Skeletal muscle tissue (tissue), 4 donors: ENCODE data around the gene CTXND2. TPM values are rescaled to one million over a fixed set of nuclear protein-coding genes. Genes with fewer than 3 reads are reported as not detected.

Source experiments
- H3K27ac ChIP-seq: one replicate; pipeline ENCODE4 v1.7.0; 2013; ENCODE audit warnings: mild to moderate bottlenecking, low read depth, low read length, inconsistent platforms
- H3K27me3 ChIP-seq, 3 donors: one replicate each; pipeline ENCODE4 v1.7.0; 2013; ENCODE audit warnings: low read length in 3 of 3; ENCODE audit not compliant: control insufficient read depth in 3 of 3, insufficient read depth in 3 of 3
- H3K36me3 ChIP-seq, 3 donors: one replicate each; pipeline ENCODE4 v1.7.0; 2013; ENCODE audit warnings: low read length in 3 of 3; ENCODE audit not compliant: control insufficient read depth in 3 of 3, insufficient read depth in 3 of 3
- H3K4me1 ChIP-seq, 3 donors: one replicate each; pipeline ENCODE4 v1.7.0; 2013; ENCODE audit warnings: low read length in 3 of 3, mild to moderate bottlenecking in 3 of 3; ENCODE audit not compliant: control insufficient read depth in 3 of 3, insufficient read depth in 3 of 3
- H3K4me3 ChIP-seq, 3 donors: one replicate each; pipeline ENCODE4 v1.7.0; 2013; ENCODE audit warnings: low read length in 3 of 3
- H3K9ac ChIP-seq, 3 donors: one replicate each; pipeline ENCODE4 v1.7.0; 2013; ENCODE audit warnings: low read length in 3 of 3, mild to moderate bottlenecking in 3 of 3, moderate library complexity in 2 of 3, low read depth in 1 of 3
- H3K9me3 ChIP-seq, 3 donors: one replicate each; pipeline ENCODE4 v1.7.0; 2013; ENCODE audit warnings: low read length in 3 of 3; ENCODE audit not compliant: control insufficient read depth in 3 of 3
- total RNA-seq: library from RNA; depleted of rRNA; stranded (reverse); fragments of >200 nt; gene quantifications from one replicate; pipeline ENCODE4 v1.2.3, GENCODE V29; 2014
- donor health status: Osteomylitis.

Gene CTXND2
- total RNA-seq, 1 donor from 2014 or later = not detected

DNA sequence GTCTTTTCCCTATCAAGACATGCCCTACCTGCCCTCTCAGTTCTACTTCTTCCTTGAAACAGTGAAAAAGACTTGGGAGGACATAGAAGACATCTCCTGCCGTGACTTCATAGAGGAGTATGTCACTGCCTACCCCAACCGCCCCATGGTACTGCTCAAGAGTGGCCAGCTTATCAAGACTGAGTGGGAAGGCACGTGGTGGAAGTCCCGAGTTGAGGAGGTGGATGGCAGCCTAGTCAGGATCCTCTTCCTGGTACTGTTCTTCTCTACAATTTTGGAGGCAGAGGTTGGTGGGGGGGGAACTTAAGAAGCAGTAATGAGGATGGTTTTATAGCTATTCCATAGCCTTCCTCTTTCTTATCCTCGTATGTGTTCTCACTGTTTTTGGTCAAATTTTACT is 57.9 kb downstream of the CTXND2 start:
- Histone ChIP-seq H3K27ac (no peak overlapping the region), H3K27me3 (no peaks in the 10 kb centered on the region), H3K9ac (no peak overlapping the region), H3K4me1 (no peaks in the 10 kb centered on the region), H3K36me3 (peaks cover 67 to 76% (median 72%) of the 10 kb centered on the region in 3 donors), H3K4me3 (no peak overlapping the region), H3K9me3 (no peaks in the 10 kb centered on the region)

DNA sequence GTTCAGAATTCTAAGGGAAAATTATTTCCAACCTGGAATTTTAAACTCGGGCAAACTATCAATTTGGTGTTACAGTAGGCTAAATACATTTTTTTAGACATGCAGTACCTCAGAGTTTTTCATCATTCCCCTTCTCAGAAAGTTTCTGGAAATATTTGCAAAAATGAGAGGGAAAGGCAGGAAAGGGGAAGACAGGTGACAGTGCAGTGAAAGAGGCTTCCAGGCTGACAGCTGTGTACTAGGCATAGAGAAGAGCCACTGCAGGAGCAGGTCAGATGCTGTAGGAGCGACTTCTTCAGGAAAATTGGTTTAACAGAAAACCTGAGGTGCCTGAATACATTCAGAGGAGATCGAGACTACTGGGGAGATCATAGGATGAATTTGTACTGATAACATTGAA is 67.8 kb downstream of the CTXND2 start:
- no peak overlapping the region for H3K27ac ChIP-seq
- no peaks in the 10 kb centered on the region for H3K9me3 ChIP-seq
- no peak overlapping the region for H3K4me3 ChIP-seq
- H3K27me3 ChIP-seq = no peaks in the 10 kb centered on the region
- peaks cover 40 to 67% (median 56%) of the 10 kb centered on the region in 3 donors for H3K36me3 ChIP-seq
- H3K4me1 ChIP-seq = no peaks in the 10 kb centered on the region
- no peak overlapping the region for H3K9ac ChIP-seq

DNA sequence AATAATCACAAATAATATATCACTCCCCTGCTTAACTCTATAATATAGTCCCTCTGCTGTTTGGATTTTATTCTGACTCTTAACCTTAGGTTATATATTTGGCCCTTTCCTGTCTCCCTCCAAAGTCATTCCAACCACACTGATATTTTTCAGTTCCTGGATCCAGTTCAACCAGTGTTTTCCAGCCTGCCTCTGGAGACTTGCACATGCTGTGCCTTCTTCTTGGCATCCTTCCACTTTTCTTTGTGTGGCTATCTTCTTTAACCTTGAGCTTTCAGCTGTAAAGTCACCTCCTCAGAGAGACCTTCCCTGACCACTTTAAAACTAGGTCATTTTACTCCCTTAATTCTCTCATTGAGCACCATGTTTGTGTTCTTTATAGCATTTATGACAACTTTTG is 68.3 kb downstream of the CTXND2 start:
- Histone ChIP-seq H3K4me1 (no peaks in the 10 kb centered on the region), H3K9me3 (no peaks in the 10 kb centered on the region), H3K9ac (no peak overlapping the region), H3K36me3 (peaks cover 37 to 64% (median 56%) of the 10 kb centered on the region in 3 donors), H3K27me3 (no peaks in the 10 kb centered on the region), H3K27ac (no peak overlapping the region), H3K4me3 (no peak overlapping the region)

DNA sequence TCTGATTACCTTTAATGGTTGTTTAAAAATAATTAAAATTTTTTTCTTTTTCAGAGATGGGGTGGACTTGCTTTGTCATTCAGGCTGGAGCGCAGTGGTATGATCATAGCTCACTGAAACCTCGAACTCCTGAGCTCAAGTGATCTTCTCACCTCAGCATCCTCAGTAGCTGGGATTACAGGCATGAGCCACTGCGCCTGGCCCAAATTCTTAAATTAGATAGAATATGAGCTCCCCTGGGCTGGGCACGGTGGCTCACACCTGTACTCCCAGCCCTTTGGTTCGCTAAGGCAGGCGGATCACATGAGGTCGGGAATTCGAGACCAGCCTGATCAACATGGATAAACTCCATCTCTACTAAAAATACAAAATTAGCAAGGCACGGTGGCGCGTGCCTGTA is 70.7 kb downstream of the CTXND2 start:
- peaks cover 38 to 62% (median 51%) of the 10 kb centered on the region in 3 donors for H3K36me3 ChIP-seq
- no peaks in the 10 kb centered on the region for H3K4me1 ChIP-seq
- H3K27me3 ChIP-seq = no peaks in the 10 kb centered on the region
- no peak overlapping the region for H3K9ac ChIP-seq
- no peak overlapping the region for H3K27ac ChIP-seq
- no peak overlapping the region for H3K4me3 ChIP-seq
- H3K9me3 ChIP-seq = no peaks in the 10 kb centered on the region

DNA sequence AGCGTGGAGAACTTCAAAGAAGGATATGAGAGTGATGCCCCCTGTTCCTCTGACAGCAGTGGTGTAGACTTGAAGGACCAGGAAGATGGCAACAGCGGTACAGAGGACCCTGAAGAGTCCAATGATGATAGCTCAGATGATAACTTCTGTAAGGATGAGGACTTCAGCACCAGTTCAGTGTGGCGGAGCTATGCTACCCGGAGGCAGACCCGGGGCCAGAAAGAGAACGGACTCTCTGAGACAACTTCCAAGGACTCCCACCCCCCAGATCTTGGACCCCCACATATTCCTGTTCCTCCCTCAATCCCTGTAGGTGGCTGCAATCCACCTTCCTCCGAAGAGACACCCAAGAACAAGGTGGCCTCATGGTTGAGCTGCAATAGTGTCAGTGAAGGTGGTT is 73.7 kb downstream of the CTXND2 start:
- Histone ChIP-seq H3K27me3 (no peaks in the 10 kb centered on the region), H3K9ac (no peak overlapping the region), H3K4me1 (no peaks in the 10 kb centered on the region), H3K36me3 (peaks cover 46 to 70% (median 60%) of the 10 kb centered on the region in 3 donors), H3K9me3 (no peaks in the 10 kb centered on the region), H3K4me3 (no peak overlapping the region), H3K27ac (no peak overlapping the region)

DNA sequence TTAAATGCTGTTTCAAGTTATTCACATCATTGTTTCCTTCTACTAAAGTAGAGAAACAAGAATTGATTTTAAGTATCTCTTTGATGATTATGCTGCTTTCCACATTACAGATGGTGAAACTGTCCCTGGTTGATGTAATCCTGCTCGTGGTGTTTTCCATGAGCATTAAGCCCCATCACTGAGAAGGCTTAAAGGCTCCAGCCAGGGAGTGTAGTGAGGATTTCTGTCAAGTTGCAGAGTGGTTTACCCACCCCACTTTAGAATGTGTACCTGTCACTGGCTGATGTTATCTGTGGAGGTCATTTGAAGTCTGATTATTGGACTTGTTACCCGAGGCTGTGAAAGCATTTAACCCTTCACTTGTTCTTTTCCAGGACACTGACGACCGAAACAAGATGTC is 74.8 kb downstream of the CTXND2 start:
- no peak overlapping the region for H3K9ac ChIP-seq
- H3K4me3 ChIP-seq = no peak overlapping the region
- H3K9me3 ChIP-seq = no peaks in the 10 kb centered on the region
- no peaks in the 10 kb centered on the region for H3K27me3 ChIP-seq
- H3K27ac ChIP-seq = no peak overlapping the region
- no peaks in the 10 kb centered on the region for H3K4me1 ChIP-seq
- peaks cover 57 to 81% (median 67%) of the 10 kb centered on the region in 3 donors for H3K36me3 ChIP-seq

Other genes starting within 250 kb of the CTXND2 start
- 22.4 TPM for gene GOLPH3L, start 190.0 kb upstream of the CTXND2 start, total RNA-seq
- not detected for gene HORMAD1, start 166.2 kb upstream of the CTXND2 start, total RNA-seq
- 29.2 TPM for gene CTSS, start 121.4 kb upstream of the CTXND2 start, total RNA-seq
- gene CTSK, start 78.9 kb upstream of the CTXND2 start, total RNA-seq = 55.3 TPM
- gene ARNT, start 10.5 kb upstream of the CTXND2 start, total RNA-seq = 31.8 TPM
- 47.5 TPM for gene SETDB1, start 39.2 kb downstream of the CTXND2 start, total RNA-seq
- gene CERS2, start 87.7 kb downstream of the CTXND2 start, total RNA-seq = 44.4 TPM
- gene ANXA9, start 95.2 kb downstream of the CTXND2 start, total RNA-seq = not detected
- 16.2 TPM for gene MINDY1, start 119.8 kb downstream of the CTXND2 start, total RNA-seq
- 9.9 TPM for gene PRUNE1, start 121.3 kb downstream of the CTXND2 start, total RNA-seq
- gene BNIPL, start 149.4 kb downstream of the CTXND2 start, total RNA-seq = 0.52 TPM
- 1.6 TPM for gene C1orf56, start 160.6 kb downstream of the CTXND2 start, total RNA-seq
- 27.1 TPM for gene CDC42SE1, start 172.5 kb downstream of the CTXND2 start, total RNA-seq
- 2.1 TPM for gene MLLT11, start 173.3 kb downstream of the CTXND2 start, total RNA-seq
- 7.8 TPM for gene GABPB2, start 183.6 kb downstream of the CTXND2 start, total RNA-seq